Measurements from ENCODE around the gene NAA38.

NAA38 gene

DNA sequence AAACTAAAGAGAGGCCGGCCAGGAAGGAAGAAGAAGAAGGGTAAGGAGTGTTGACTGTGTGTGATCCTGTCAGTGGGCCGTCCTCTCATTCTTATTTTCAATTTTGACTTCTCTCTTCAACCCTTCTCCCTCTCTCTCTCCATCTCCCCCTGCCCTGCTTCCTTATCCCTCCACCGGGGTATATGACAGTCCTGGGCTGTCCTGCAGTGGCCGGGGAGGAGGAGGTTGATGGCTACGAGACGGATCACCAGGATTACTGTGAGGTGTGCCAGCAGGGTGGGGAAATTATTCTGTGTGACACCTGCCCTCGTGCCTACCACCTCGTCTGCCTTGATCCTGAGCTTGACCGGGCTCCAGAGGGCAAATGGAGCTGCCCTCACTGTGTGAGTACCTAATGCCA is 36.9 kb upstream of the NAA38 start:
- TF ChIP-seq, protein P1, sequence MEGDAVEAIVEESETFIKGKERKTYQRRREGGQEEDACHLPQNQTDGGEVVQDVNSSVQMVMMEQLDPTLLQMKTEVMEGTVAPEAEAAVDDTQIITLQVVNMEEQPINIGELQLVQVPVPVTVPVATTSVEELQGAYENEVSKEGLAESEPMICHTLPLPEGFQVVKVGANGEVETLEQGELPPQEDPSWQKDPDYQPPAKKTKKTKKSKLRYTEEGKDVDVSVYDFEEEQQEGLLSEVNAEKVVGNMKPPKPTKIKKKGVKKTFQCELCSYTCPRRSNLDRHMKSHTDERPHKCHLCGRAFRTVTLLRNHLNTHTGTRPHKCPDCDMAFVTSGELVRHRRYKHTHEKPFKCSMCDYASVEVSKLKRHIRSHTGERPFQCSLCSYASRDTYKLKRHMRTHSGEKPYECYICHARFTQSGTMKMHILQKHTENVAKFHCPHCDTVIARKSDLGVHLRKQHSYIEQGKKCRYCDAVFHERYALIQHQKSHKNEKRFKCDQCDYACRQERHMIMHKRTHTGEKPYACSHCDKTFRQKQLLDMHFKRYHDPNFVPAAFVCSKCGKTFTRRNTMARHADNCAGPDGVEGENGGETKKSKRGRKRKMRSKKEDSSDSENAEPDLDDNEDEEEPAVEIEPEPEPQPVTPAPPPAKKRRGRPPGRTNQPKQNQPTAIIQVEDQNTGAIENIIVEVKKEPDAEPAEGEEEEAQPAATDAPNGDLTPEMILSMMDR (IDR thresholded peaks at IDR 0.05), result no peak
- Histone ChIP-seq H3K36me3 (peaks cover 79% of the 10 kb centered on the region), H3K4me3 (ENCODE audit: low read depth in 1 of 2, low read length in 1 of 2) (no peak overlapping the region)

DNA sequence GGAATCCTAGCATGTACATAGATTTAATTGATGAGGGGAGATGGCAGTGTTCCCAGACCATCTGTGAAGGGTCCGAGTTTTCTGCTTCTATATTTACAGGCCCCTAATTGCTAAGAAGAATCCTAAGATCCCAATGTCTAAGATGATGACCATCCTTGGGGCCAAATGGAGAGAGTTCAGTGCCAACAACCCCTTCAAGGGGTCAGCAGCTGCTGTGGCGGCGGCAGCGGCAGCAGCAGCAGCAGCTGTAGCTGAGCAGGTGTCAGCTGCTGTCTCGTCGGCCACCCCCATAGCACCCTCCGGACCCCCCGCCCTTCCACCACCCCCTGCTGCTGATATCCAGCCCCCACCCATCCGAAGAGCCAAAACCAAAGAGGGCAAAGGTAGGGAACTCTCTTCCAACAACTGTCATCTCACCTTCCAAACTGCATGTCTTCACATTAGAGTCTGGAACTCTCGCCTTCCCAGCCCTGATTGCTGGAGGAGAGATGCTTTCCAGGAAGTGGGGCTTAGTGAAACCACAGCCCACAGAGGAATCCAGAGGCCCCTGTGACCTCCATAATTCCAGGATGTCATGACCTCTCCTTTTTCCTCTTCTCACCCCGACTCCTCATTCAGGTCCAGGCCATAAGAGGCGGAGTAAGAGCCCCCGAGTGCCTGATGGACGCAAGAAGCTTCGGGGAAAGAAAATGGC is 36.0 kb upstream of the NAA38 start:
- TF ChIP-seq, protein P1 (IDR thresholded peaks at IDR 0.05), result no peak
- Histone ChIP-seq H3K4me3 (ENCODE audit: low read depth in 1 of 2, low read length in 1 of 2) (no peak overlapping the region), H3K4me1 (ENCODE audit: control insufficient read depth in 1 of 2, insufficient read depth in 1 of 2, low read depth in 1 of 2, low read length in 1 of 2) (peaks cover 27 to 33% of the 10 kb centered on the region in 2 experiments), H3K27me3 (no peaks in the 10 kb centered on the region), H3K27ac (no peak overlapping the region), H3K9me3 (no peaks in the 10 kb centered on the region), H3K36me3 (peaks cover 70% of the 10 kb centered on the region)

More for the DNA sequence above, 36.9 kb upstream of the NAA38 start:
- no peaks in the 10 kb centered on the region for H3K9me3 ChIP-seq
- peaks cover 18 to 24% of the 10 kb centered on the region in 2 experiments for H3K4me1 ChIP-seq (ENCODE audit: control insufficient read depth in 1 of 2, insufficient read depth in 1 of 2, low read depth in 1 of 2, low read length in 1 of 2)
- no peaks in the 10 kb centered on the region for H3K27me3 ChIP-seq
- H3K27ac ChIP-seq, result no peak overlapping the region

DNA sequence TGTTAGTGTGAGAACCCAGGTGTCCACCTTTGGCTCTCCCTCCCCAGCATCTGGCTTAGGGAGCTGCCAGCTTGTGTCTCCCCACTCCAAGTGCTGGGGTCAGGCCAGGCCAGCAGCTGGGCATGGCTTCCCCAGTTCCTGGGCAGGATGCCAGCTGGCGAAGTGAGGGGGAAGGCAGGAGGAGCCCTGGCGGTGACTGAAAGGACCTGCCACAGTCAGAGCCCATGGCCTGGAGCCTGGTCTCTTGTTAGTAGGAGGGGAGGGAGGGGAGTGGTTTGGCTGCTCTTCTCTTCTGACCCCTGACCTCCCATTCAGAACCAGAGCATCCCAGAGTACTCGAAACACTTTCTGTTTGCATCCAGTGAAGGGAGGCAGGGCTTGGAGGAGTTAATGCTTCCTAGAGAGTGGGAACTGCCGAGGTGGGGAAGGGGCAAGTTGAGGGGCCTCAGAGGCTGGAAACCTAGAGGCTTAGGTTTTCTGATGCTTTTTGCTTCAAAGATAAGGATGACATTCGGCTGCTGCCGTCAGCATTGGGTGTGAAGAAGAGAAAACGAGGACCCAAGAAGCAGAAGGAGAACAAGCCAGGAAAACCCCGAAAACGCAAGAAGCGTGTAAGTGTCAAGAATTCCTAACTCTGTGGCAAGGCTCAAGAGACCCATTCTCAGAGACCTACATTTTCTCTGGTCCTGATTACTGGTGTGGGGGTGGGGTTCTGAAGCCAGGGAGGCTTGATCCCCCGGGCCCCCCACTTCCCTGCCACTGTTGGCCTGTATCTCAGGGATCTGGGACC is 32.0 kb upstream of the NAA38 start:
- Histone ChIP-seq H3K4me3 (ENCODE audit: low read depth in 1 of 2, low read length in 1 of 2) (peak overlapping the region in 1 of 2 experiments; percentile 4), H3K9me3 (no peaks in the 10 kb centered on the region), H3K4me1 (ENCODE audit: control insufficient read depth in 1 of 2, insufficient read depth in 1 of 2, low read depth in 1 of 2, low read length in 1 of 2) (peaks cover 55 to 65% of the 10 kb centered on the region in 2 experiments), H3K27ac (peak overlapping the region; percentile 86), H3K36me3 (peaks cover 32% of the 10 kb centered on the region), H3K27me3 (no peaks in the 10 kb centered on the region)
- TF ChIP-seq, protein P1 (IDR thresholded peaks at IDR 0.05), result no peak

DNA sequence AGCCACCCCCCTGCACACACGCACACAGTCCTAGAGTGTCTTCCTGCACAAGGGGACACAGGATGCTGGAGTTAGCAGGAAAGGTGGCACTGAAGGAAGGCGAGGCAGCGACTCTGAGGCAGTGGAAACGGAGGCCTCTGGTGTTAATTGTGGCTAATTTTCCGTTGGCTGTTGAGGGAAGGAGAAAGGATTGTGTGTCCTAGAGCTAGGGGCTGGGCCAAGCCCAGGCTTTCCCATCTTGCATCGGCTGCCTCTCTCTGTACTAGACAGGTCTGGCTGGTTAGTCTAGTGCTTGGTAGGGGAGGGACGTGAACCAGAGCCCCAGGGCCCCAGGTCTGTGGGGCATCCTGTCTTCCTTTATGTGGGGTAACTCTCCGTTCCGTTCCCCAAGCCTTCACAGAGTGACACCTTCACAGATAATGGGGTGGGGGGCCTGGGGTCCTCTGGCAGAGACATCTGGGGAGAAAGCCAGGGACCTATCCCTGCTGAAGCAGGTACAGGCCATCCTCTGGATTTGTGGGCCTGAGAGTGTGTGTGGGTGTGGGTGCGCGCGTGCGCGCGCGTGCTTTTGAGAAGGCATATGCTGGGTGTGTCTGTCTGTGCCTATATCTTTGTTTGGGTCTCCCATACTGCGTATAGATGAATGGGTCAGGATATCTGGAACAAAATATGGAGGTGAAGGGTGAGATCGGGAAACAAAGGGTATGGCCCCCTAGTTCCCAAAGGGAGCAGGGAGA is 31.0 kb upstream of the NAA38 start, which contains the start of gene CHD3:
CHD3 (plus strand) TSS at position 606 of the 737 bp plus-strand sequence. CDS start 212 bp downstream, outside the sequence.
- peak within 1 kb of the TSS; percentile 73 to 97 for H3K4me3 ChIP-seq (ENCODE audit: low read depth in 1 of 2, low read length in 1 of 2)
- peaks cover 55 to 71% of the 10 kb centered on the region in 2 experiments for H3K4me1 ChIP-seq (ENCODE audit: control insufficient read depth in 1 of 2, insufficient read depth in 1 of 2, low read depth in 1 of 2, low read length in 1 of 2)
- no peaks in the 10 kb centered on the region for H3K27me3 ChIP-seq
- peak within 1 kb of the TSS; percentile 86 for H3K27ac ChIP-seq
- H3K36me3 ChIP-seq, result peaks cover 22% of the 10 kb centered on the region
- H3K9me3 ChIP-seq, result no peaks in the 10 kb centered on the region
- TF ChIP-seq, protein P1 (IDR thresholded peaks at IDR 0.05), result no peak

DNA sequence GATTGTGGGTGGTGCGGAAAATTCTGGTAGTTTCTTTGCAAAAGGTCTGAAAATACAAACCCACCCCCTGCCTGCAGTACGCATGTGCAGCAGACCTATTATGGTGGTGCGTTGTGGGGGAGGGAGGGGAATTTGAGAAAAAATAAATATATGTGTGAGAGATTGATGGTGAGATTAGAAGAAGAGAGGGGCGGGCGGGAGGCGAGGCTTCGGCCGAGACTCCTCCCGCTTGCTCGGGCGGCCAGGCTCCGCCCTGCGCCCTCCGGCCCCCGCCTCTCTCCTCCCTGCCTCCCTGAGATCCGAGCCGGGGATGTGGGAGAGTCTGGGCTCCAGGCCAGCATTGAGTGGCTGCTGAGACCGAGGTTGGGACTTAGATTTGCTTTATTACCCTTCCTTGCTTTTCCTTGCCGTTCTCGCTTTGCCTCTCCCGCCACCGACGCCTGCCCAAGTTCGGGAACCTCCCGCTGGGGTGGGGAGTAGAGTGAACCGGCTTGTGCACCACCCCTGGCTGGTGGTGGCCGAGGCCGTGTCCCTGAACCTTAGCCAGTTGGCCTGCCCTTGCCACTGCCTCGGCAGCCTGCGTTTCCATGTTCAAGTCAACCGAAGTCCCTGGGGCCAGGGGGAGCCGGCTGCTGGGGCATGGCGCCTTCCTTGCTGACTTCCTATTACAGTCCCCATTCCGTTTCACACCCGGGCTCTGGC is 30.3 kb upstream of the NAA38 start:
- H3K4me3 ChIP-seq (ENCODE audit: low read depth in 1 of 2, low read length in 1 of 2), result peak overlapping the region; percentile 73 to 97
- TF ChIP-seq, protein P1 (IDR thresholded peaks at IDR 0.05), result peak; percentile 11

More for the DNA sequence above, 30.3 kb upstream of the NAA38 start:
- peak overlapping the region; percentile 86 for H3K27ac ChIP-seq
- H3K9me3 ChIP-seq, result no peaks in the 10 kb centered on the region
- peaks cover 58 to 75% of the 10 kb centered on the region in 2 experiments for H3K4me1 ChIP-seq (ENCODE audit: control insufficient read depth in 1 of 2, insufficient read depth in 1 of 2, low read depth in 1 of 2, low read length in 1 of 2)
- no peaks in the 10 kb centered on the region for H3K27me3 ChIP-seq
- H3K36me3 ChIP-seq, result peaks cover 19% of the 10 kb centered on the region

Measured in neutrophil (primary cell).